NB4 (cell line): ENCODE measurements around the gene ZNF770.

ENCODE experiments used
- DNase-seq: peaks from one replicate; pipeline ENCODE4 v3.0.0; 2010; ENCODE audit warnings: low read depth
- H3K4me3 ChIP-seq: one replicate; pipeline ENCODE4 v1.5.1; 2011; ENCODE audit warnings: mild to moderate bottlenecking, low read depth, low read length, moderate library complexity
- MYC ChIP-seq: IDR thresholded peaks from 2 replicates; pipeline ENCODE4 v1.6.1; 2011; ENCODE audit warnings: low read depth, low read length
- POLR2A ChIP-seq: IDR thresholded peaks from 2 replicates; pipeline ENCODE4 v1.6.1; 2011; ENCODE audit warnings: mild to moderate bottlenecking; ENCODE audit not compliant: insufficient read length; ENCODE audit errors: extremely low read depth
- TF ChIP-seq, protein P1 (sequence below): IDR thresholded peaks from 2 replicates; pipeline ENCODE4 v1.6.1; 2011; ENCODE audit warnings: low read depth, low read length
- TF ChIP-seq, protein P2 (sequence below): IDR thresholded peaks from one replicate; pipeline ENCODE4 v1.5.1; 2012; ENCODE audit warnings: low read depth, low read length

Gene ZNF770

DNA sequence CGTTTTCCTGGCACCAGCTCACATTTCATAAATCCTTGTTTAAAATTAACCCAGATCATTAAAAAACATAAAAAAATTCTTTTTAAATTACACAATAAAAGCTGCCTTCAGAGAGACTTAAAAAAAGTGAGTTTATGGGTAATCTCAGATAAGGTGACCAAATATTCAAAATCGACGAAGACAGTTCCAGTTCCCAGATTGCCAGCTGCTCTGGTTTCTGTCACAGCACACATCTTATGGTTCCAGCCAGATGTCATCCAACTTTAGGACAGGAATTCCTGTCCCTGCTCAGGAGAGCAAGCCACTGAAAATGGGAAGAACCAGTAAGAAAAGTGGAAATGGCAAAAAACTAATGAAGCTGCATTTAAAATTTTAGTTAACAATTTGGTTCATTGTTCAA lies 15.8 kb upstream of the ZNF770 start:
- H3K4me3 ChIP-seq = no peak overlapping the region
- TF ChIP-seq, protein P1, sequence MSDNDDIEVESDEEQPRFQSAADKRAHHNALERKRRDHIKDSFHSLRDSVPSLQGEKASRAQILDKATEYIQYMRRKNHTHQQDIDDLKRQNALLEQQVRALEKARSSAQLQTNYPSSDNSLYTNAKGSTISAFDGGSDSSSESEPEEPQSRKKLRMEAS = no peak
- TF ChIP-seq POLR2A (no peak), MYC (no peak)
- TF ChIP-seq, protein P2, sequence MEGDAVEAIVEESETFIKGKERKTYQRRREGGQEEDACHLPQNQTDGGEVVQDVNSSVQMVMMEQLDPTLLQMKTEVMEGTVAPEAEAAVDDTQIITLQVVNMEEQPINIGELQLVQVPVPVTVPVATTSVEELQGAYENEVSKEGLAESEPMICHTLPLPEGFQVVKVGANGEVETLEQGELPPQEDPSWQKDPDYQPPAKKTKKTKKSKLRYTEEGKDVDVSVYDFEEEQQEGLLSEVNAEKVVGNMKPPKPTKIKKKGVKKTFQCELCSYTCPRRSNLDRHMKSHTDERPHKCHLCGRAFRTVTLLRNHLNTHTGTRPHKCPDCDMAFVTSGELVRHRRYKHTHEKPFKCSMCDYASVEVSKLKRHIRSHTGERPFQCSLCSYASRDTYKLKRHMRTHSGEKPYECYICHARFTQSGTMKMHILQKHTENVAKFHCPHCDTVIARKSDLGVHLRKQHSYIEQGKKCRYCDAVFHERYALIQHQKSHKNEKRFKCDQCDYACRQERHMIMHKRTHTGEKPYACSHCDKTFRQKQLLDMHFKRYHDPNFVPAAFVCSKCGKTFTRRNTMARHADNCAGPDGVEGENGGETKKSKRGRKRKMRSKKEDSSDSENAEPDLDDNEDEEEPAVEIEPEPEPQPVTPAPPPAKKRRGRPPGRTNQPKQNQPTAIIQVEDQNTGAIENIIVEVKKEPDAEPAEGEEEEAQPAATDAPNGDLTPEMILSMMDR = no peak
- no peak for DNase-seq

DNA sequence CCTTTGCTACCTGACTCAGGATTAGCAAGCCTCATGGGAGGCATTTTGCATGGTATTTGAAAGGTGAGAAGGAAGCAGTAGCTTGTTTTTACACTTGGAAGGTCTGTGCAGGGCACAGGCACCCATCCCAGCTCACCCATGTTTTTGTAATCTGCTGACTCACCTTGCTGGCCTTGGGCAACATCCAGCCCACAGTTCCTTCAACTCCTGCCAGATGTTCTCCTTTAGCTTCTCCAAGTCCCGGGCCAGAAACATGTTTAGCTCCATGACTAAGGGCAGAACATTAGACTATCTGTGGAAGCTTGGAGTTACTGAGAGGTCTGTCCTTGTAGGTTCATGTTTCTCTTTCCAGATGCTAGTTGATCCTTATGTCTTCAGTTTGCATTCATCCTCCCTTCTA lies 12.4 kb upstream of the ZNF770 start:
- H3K4me3 ChIP-seq = no peak overlapping the region
- TF ChIP-seq POLR2A = no peak
- TF ChIP-seq, protein P1 = no peak
- TF ChIP-seq MYC = no peak
- TF ChIP-seq, protein P2 = no peak
- DNase-seq = peak; percentile 57

DNA sequence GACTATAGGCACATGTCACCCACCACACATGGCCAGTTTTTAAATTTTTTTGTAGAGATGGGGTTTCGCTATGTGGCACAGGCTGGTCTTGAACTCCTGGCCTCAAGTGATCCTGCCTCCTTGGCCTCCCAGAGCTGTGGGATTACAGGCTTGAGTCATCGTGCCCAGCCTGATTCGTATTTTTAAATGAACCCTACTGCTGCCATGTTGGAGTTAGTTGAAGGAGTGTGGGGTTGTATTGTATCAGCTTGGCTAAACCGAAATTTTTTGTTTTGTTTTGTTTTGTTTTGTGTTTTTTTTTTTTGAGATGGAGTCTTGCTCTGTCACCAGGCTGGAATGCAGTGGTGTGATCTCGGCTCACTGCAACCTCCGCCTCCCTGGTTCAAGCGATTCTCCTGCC lies 11.8 kb upstream of the ZNF770 start:
- DNase-seq = no peak
- TF ChIP-seq, protein P2 = no peak
- TF ChIP-seq MYC (no peak), POLR2A (no peak)
- TF ChIP-seq, protein P1 = no peak
- no peak overlapping the region for H3K4me3 ChIP-seq

DNA sequence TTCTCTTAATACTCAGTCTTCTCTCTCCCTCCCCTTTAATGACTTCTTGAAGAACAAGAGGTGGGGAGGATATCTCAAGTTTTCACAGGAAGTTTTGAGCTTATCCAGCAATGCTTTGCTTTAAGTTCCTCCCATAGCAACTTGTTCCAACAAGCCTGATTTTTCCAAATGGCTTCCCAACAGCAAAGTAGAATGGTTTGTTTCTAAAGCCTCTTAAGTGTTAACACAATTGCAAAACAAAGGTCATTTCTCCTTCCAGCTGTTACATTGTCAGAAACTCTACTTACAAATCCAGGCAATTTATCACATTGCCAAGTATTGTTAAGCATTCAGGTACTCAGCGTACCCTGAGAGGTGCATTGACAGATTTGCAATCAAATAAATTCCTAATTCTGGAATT lies 6.8 kb upstream of the ZNF770 start:
- H3K4me3 ChIP-seq = no peak overlapping the region
- TF ChIP-seq, protein P1 = no peak
- TF ChIP-seq MYC = no peak
- no peak for TF ChIP-seq POLR2A
- TF ChIP-seq, protein P2 = no peak
- no peak for DNase-seq

DNA sequence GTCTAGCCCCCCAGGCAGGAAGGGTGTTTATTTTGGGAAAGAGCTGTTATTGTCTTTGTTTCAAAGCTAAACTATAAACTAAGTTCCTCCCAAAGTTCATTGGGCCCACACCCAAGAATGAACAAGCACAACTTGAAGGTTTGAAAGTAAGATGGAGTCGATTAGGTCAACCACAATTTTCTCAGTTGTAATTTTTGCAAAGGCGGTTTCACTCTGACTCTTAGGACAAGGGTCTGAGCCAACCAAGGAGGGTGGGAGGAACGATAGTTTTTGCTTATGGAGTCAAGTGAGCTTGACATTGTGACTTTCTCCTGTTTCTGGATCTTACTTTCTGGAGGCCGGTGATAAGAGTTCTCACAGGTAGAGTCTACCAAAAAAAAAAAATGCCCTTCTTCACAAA lies 5.8 kb upstream of the ZNF770 start:
- TF ChIP-seq MYC (no peak), POLR2A (no peak)
- TF ChIP-seq, protein P2 = no peak
- TF ChIP-seq, protein P1 = no peak
- no peak overlapping the region for H3K4me3 ChIP-seq
- DNase-seq = no peak

DNA sequence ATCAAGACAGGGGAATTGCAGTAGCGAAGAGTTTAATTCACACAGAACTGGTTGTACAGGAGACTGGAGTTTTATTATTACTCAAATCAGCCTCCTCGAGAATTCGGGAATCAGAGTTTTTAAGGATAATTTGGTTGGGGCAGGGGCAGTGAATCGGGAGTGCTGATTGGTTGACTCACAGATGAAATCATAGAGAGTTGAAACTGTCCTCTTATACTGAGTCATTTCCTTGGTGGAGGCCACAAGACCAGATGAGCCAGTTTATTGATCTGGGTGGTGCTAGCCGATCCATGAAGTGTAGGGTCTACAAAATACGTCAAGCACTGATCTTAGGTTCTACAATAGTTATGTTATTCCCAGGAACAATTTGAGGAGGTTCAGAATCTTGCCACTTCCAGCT lies 5.3 kb upstream of the ZNF770 start:
- H3K4me3 ChIP-seq = no peak overlapping the region
- peak; percentile 18 for DNase-seq
- TF ChIP-seq POLR2A (no peak), MYC (no peak)
- TF ChIP-seq, protein P2 = no peak
- TF ChIP-seq, protein P1 = no peak
